ENCODE measurements around the gene ZCCHC9. TPM values are rescaled to one million over a fixed set of nuclear protein-coding genes. Genes with fewer than 3 reads are reported as not detected.
"Not testable (repeated sequence)": the region's sequence is repeated elsewhere in the genome, so short reads cannot be mapped to it uniquely, and the experiment has no call there.

The ZCCHC9 gene
- total and polyA plus RNA-seq, 8 donors: 21.3 to 43.1 (median 40.3) TPM

DNA sequence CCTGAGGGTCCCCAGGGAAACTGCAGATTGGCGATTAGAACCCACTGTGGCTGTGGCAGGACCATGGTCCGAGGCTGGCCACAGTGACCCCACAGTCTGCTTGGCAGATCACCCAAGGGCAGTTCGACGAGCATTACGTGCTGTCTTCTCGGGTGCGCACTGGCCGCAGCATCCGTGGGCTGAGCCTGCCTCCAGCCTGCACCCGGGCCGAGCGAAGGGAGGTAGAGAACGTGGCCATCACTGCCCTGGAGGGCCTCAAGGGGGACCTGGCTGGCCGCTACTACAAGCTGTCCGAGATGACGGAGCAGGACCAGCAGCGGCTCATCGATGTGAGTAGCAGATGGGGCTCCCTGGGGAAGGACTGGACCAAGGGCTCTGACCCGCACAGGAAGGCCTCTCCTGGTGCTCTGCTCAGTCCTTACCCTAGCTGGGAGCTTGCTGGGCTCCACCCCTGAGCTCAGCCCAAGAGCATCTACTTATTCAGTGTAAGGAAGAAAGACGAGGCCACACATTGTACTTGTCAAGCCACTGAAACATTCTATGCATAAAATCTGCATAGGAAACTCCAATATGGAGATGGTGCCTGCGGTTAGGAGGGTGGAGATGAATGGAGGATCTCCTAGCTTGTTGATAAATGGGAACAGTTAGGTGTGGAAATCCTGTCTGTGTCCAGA, 46.4 kb upstream of the ZCCHC9 start:
- no peak for TF ChIP-seq CTCF (IDR thresholded peaks at IDR 0.05)
- intact Hi-C loops (cut with DNase I): no loop called here
- H3K4me1 ChIP-seq: no peaks in the 10 kb centered on the region
- no peaks in the 10 kb centered on the region for H3K36me3 ChIP-seq
- no peak overlapping the region for H3K4me3 ChIP-seq
- no peak for DNase-seq
- no peaks in the 10 kb centered on the region for H3K27me3 ChIP-seq
- no peak overlapping the region for H3K27ac ChIP-seq
- peaks cover 0 to 1% of the 10 kb centered on the region in 2 donors for H3K9me3 ChIP-seq
- ATAC-seq: no peak

- H3K27ac ChIP-seq: no peak overlapping the region
- H3K9me3 ChIP-seq: peaks cover 0 to 13% of the 10 kb centered on the region in 2 donors
- no peaks in the 10 kb centered on the region for H3K4me1 ChIP-seq
- DNase-seq (no peak), ATAC-seq (no peak)
- intact Hi-C loops (cut with DNase I): no loop called here
- no peak for TF ChIP-seq CTCF (IDR thresholded peaks at IDR 0.05)
- H3K4me3 ChIP-seq: no peak overlapping the region
- no peaks in the 10 kb centered on the region for H3K27me3 ChIP-seq
- H3K36me3 ChIP-seq: no peaks in the 10 kb centered on the region
These were observed 44.6 kb upstream of the ZCCHC9 start for GRCh38 chr5:81256766-81257165.

DNA sequence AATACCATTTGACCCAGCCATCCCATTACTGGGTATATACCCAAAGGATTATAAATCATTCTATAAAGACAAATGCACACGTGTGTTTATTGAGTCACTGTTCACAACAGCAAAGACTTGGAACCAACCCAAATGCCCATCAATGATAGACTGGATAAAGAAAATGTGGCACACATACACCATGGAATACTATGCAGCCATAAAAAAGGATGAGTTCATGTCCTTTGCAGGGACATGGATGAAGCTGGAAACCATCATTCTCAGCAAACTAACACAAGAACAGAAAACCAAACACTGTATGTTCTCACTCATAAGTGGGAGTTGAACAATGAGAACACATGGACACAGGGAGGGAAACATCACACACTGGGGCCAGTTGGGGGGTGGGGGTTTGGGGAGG, 38.6 kb upstream of the ZCCHC9 start:
- DNase-seq; H3K36me3 ChIP-seq; H3K27me3 ChIP-seq; H3K27ac ChIP-seq; intact Hi-C loops (cut with DNase I); H3K4me3 ChIP-seq; ATAC-seq; H3K4me1 ChIP-seq: not testable (repeated sequence)
- peaks cover 0 to 16% of the 10 kb centered on the region in 2 donors for H3K9me3 ChIP-seq

DNA sequence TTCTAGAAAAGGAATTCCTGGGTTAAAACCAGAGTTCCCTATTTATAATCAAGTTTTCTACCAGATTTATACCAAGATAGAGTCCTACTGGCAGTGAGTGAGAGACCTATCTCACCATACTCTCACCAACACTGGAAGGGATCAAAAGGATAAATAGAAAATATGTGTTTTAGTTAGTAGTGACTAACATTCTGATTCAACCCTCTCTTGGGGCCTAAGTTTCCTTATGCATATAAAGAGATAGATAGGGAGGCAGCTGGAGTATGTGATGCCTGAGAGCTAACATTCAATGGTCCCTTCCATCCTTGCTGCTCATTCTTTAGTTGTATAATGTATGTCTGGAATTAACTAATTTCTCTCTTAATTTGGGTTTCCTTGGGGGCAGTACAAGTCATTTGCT, 36.3 kb upstream of the ZCCHC9 start:
- no peak overlapping the region for H3K27ac ChIP-seq
- no peaks in the 10 kb centered on the region for H3K36me3 ChIP-seq
- H3K9me3 ChIP-seq: peaks cover 0 to 14% of the 10 kb centered on the region in 2 donors
- no peak overlapping the region for H3K4me3 ChIP-seq
- H3K27me3 ChIP-seq: no peaks in the 10 kb centered on the region
- TF ChIP-seq CTCF (IDR thresholded peaks at IDR 0.05): no peak
- DNase-seq: no peak
- peaks cover 0 to 5% of the 10 kb centered on the region in 2 donors for H3K4me1 ChIP-seq
- ATAC-seq: no peak
- intact Hi-C loops (cut with DNase I): no loop called here

- ATAC-seq (peak; percentile 71), DNase-seq (no peak)
- peak overlapping the region in 1 of 2 donors; percentile 51 for H3K27ac ChIP-seq
- TF ChIP-seq CTCF (IDR thresholded peaks at IDR 0.05): no peak
- H3K27me3 ChIP-seq: no peaks in the 10 kb centered on the region
- peaks cover 0 to 5% of the 10 kb centered on the region in 2 donors for H3K4me1 ChIP-seq
- H3K4me3 ChIP-seq: no peak overlapping the region
- no peaks in the 10 kb centered on the region for H3K9me3 ChIP-seq
- no peaks in the 10 kb centered on the region for H3K36me3 ChIP-seq
- intact Hi-C loops (cut with DNase I): no loop called here
These were observed 32.7 kb upstream of the ZCCHC9 start for GRCh38 chr5:81268521-81269196.

Measured in left lung (tissue), 10 donors.